DMS79 (cell line): ENCODE measurements around the gene DLGAP4.

Source experiments
- DNase-seq: peaks from one replicate; lab custom pipeline; 2025; lab: John Stamatoyannopoulos, UW

Gene DLGAP4

DNA sequence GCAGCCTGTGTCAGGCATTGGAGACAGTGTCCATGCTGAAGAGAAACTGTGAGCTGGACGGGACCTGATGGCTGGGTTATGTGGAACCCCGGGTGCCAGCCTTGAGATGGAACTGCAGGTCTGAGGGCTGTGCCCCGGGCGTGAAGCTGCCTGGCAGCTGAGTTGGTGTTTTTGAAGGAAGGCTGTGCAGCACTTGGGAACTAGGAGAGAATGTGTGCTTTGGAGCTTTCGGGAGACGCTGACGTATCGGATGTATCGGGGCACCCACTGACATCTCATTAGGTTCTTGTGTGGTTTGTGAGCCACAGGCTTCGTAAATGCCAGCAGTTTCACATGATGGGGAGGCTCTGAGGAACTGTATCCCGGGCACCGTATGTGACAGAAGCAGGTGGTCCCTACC lies 2.2 kb downstream of the DLGAP4 start:
- DNase-seq = no peak

DNA sequence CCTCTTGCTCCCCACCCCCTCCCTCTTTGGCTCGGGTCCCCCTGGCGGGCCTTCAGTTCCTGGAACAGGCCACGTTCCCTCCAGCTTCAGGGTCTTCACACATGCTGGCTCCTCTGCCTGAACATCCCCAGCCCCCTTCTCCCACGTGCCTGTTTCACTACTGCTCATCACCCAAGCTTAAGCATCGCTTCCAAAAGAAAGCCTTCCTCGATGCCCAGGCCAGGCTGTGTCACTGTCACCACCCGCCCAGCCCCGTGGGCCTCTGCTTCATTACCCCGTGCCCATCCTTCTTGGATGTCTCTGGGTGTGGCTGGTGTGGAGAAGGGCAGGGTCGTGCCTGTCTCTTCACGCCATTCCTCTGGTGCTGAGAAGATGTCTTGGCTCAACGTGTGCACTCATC lies 2.8 kb downstream of the DLGAP4 start:
- DNase-seq = no peak

DNA sequence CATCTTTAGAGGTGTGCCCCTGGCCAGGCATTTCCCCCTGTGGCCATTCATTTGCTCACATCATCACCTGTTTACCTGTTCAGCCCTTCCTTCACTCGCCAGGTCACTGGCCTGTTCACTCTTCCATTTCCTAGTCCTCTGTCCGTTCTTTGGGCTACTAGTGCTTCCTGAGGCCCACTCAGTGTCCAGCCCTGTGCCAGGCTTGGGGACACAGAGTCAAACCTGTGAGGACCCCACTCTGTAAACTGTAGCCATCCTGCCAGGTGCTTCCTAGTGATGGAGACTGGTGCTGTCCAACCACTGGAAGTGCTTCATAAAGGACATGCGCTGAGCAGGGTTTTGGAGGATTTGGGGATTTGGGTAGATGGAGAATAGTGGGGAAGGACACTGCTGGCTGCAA lies 3.5 kb downstream of the DLGAP4 start:
- no peak for DNase-seq

- DNase-seq = no peak
These were observed 4.3 kb downstream of the DLGAP4 start for GRCh38 chr20:36310215-36310981.

- DNase-seq = no peak
These were observed 5.2 kb downstream of the DLGAP4 start for GRCh38 chr20:36311141-36311853.

- DNase-seq = no peak
These were observed 6.0 kb downstream of the DLGAP4 start for GRCh38 chr20:36311854-36312723.

GRCh38 chr20:36312724-36313441 lies 6.7 kb downstream of the DLGAP4 start:
- no peak for DNase-seq

DNA sequence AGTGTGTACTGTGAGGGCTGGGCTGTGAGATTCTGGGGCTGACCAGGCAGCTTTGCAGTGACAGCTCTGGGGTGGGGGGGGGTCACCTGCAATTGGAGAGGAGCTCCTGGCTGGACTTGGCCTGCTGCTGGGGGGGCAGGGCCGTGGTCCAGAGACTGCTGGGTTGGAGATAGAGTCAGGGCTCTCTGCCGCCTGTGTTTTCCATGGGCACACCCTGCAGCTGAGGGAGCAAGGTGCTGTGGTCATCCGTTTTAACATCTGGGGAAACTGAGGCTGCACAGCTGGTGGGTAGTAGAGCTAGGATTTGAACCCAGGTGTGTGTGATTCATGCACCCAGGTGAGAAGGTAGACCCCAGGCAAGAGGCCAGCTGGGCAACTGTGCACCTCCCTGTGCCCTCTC lies 7.3 kb downstream of the DLGAP4 start:
- DNase-seq = no peak

- no peak for DNase-seq
These were observed 7.8 kb downstream of the DLGAP4 start for GRCh38 chr20:36313926-36314325.

DNA sequence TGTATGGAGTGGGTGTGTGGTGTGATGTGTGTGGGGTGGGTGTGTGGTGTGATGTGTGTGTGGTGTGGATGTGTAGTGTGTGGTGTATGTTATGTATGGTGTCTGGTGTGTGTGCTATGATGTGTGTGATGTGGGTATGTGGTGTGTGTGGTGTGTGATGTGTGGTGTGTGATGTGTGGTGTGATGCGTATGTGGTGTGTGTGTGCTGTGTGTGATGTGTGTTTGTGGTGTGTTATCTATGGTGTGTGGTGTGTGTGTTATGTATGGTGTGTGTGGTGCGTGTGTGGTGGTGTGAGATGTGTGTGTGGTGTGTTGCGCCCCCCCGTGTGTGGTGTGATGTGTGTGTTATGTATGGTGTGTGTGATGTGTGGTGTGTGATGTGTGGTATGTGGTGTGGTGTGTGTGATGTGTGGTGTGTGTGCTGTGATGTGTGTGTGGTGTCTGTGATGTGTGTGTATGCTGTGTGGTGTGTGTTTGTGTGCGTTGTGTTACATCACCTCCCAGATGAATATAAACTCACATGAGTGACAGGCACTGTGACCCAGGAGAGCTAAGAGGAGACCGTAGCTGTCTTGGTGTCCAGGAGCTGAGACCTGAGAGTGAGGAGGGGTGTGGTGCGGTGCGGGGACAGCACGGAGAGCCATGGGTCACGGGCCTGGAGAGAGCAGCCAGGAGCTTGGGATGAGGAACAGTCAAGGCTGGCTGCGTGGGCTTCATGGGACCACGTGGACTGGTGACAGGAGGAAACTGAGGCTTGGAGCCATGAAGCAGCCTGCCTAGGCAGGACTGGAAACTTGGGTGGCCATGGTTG lies 8.8 kb downstream of the DLGAP4 start:
- DNase-seq = no peak

DNA sequence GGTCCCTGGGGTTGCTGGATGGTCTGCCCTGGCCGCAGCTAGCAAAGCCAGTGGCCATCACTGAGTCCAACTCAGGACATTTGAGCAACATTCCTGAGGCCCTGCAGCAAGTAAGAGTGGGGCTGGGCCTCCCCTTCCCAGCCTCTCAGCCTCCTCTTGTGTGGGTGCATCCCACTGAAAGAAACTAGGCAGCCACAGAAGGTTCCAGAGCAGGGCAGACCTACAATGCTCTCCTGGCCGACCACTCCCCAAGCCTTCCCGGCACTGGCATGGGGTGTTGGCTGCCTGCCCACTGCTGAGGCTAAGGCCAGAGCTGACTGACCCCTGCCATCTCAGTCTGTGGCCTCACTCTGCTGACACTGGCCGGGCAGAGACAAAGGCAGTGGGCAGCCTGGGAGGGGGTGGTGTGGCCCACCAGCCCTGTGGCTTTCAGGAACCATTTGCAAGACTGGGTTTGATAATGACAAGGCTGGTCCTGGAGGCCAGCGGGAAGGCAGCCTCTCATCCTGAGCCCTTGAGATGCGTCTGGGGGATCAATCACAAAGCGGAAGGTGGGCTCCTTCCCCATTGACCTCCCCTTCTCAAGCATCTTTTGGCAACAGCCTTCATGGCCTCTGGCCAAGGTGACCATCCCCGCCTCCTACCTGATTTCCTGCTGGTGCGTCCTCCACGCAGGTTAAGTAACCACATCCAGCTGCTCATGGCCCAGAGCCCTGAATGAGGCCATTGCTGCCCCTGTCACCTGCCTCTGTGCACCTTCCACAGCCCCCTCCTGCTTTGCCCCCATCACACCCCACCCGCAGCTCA lies 9.6 kb downstream of the DLGAP4 start:
- DNase-seq = no peak

GRCh38 chr20:36317675-36318074 lies 11.5 kb downstream of the DLGAP4 start:
- DNase-seq = no peak

- DNase-seq = no peak
These were observed 12.0 kb downstream of the DLGAP4 start for GRCh38 chr20:36318166-36318565.

DNA sequence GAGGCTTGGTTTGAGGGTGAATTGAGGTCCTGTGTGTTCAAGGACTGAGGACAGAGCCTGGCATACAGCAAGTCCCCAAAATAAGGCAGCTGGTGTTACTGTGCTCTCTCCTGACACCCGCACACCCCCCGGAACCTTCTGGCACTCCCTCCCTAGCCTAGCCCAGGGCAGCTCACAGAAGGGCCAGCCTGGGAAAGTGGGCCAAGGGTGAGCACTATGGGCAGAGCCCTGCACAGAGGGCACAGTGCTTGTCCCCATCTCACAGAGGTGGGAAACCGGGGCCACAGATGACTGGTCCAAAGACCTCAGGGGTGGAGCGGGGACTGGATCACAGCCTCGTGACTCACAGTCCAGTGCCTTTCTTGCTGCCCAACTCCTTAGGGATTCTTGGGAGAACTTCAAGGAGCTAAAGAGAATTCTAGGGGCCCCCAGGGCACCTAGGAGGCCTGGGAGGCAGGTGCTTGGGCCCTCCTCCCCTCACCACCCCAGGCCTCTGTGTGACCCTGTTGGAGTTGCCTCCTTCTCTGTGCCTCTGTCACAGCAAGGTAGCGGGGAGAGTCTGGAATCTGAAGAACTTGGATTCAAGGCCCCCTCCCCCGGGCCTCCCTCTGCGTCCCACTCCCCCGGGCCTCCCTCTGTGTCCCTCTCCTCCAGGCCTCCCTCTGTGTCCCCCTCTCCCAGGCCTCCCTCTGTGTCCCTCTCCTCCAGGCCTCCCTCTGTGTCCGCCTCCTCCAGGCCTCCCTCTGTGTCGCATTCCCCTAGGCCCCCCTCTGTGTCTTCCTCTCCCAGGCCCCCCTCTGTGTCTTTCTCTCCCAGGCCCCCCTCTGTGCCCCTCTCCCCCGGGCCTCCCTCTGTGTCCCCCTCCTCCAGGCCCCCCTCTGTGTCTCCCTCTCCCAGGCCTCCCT lies 13.5 kb downstream of the DLGAP4 start:
- DNase-seq = no peak

DNA sequence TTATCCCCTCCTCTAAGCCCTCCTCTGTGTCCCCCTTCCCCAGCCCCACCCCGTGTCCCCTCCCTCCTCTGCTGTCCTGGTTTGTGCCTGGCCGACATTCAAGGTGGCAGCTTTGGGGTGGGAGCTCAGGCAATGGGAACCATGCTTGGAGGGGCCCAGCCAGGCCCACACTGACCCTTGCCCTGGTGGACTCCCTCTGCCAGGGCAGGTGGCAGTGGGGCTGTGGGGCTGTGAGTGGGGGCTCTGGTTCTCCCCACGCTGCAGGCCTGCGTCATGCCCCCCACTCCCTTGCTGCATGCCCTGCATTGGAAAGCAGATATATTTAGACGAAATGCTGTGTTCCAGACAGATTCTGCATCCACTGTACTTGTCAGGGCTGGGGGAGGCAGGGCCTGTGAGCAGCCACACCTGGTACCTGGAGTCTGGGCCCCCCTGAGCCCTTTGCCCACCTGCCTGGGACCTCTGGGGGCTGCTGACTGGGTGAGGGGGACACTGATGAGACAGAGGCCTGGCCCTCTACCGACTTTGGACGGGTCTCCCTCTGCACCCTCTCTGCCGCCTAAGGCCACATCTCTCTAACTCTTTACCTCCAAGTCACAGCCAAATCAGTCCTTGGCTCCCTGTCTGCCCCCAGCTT lies 14.2 kb downstream of the DLGAP4 start:
- DNase-seq = no peak

DNA sequence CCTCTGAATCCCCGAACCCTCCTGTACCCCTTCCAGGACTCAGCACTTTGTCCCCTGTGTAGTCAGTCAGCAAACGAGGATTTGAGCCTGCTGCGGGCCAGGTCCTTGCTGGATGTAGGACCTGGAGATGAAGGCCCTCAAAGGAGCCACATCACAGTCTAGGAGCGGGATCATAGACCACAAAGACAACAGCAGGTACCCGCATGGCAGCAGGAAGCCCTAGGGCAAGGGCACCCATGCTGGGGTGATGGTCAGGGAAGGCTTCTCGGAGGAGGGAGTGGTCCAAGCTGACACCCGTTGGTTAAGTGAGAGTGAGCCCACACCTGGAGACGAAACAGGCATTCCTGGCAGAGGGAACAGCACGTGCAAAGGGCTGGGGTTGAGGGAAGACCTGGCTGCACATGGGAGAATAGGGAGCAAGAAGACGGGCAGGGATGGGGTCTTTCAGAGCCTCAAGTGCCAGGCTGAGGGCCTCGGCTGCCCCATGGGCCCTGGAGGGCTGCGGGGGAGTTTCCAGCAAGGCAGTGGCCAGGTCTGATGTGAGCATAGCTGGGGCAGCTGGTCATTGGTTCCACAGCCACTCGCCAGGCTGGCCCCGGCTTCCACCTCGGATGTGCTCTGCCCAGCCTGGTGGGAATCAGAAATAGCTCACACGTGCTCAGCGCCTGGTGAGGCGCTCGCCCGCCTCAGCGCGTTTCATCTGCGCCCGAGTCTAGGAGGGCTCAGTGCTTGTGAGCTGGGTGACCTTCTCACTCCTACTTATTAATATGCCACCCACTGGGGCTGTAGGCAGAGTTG lies 15.0 kb downstream of the DLGAP4 start:
- DNase-seq = no peak

DNA sequence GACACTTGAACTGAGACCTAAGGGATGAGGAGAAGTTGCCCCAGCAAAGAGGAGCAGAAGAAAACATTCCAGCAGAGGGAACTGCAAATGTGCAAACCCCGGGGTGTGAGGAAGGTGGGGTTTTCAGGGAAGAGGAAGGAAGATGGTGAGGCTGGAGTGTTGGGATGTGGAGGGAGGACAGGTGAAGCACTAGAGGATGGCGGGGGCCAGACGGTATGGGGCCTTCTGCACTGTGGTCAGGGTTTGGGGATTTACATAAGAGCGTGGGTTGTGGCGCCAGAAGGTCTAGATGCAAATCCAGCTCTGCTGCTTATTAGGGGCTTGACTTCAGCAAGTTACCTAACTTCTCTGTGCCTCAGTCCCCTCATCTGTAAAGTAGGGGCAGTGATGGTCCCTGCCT lies 16.0 kb downstream of the DLGAP4 start:
- DNase-seq = no peak

- DNase-seq = no peak
These were observed 24.0 kb downstream of the DLGAP4 start for GRCh38 chr20:36330091-36330490.
